GM12892 (cell line): Measurements from ENCODE around the gene BRSK1.

Experiments used
- POLR2A ChIP-seq: IDR thresholded peaks from 2 replicates; pipeline ENCODE4 v1.6.1; 2011; ENCODE audit warnings: low read depth, low read length, control low read depth
- POLR2AphosphoS5 ChIP-seq: IDR thresholded peaks from 2 replicates; pipeline ENCODE4 v1.6.1; 2011; ENCODE audit warnings: low read depth, low read length, control low read depth

DNA sequence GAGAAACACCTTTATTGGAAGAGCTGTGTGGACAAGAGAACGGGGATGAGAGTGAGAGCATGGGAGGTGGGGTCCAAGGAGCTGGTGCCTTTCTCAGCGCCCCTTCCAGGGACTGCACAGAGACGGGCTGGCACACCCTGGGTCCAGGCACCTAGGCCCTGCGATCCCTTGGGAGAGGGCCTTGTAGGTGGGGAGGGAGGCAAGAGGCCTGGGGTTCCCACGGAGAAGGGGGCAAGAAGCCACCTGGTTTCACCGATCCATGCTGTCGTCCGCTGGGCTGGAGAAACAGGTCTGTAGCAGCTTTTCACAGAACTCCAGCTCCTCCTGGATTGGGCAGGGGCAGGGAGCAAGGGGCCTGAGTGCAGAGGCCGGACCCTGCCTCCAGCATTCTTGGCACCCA lies 21.4 kb upstream of the BRSK1 start:
- TF ChIP-seq POLR2A (no peak), POLR2AphosphoS5 (no peak)
